Posterior cingulate gyrus (tissue), 11 donors: ENCODE data around the gene FAM83F.
"Not testable (repeated sequence)": the region's sequence is repeated elsewhere in the genome, so short reads cannot be mapped to it uniquely, and the experiment has no call there.

Experiments
- DNase-seq, 10 donors: peaks; one replicate each; pipeline versions ENCODE4 v3.0.0 to v3.0.0-alpha.2; 2020 to 2021; ENCODE audit warnings: mixed read lengths in 3 of 10
- intact Hi-C: fragments of 100-400 bp; cut with DNase I; formaldehyde crosslinking; loops from one replicate; pipeline ENCODE4 v1.15.1; 2023

FAM83F gene

GRCh38 chr22:39994566-39995392 is at the start of gene FAM83F:
FAM83F (plus strand) TSS chr22:39994954; CDS start chr22:39995043, 89 bp downstream.
- intact Hi-C loops = no loop called here
- DNase-seq = peak in 2 of 10 donors; percentile 74 to 84

DNA sequence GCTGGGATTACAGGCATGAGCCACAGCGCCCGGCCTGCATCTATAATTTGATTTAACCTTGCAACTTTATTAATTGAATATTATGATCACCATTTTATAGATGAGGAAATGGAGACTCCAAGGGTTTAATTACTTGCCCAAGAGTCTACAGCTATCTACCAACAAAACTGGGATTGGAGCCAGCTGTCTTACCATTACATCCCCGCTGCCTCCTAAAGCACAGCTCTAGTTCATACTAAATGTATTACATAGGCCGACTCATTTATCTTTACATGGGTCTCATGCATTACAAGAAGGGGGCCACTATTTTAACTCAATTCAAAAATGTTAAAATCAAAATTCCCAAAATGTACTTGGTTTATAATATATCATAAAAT is 48.6 kb upstream of the FAM83F start:
- intact Hi-C loops = no loop called here
- DNase-seq = no peak

DNA sequence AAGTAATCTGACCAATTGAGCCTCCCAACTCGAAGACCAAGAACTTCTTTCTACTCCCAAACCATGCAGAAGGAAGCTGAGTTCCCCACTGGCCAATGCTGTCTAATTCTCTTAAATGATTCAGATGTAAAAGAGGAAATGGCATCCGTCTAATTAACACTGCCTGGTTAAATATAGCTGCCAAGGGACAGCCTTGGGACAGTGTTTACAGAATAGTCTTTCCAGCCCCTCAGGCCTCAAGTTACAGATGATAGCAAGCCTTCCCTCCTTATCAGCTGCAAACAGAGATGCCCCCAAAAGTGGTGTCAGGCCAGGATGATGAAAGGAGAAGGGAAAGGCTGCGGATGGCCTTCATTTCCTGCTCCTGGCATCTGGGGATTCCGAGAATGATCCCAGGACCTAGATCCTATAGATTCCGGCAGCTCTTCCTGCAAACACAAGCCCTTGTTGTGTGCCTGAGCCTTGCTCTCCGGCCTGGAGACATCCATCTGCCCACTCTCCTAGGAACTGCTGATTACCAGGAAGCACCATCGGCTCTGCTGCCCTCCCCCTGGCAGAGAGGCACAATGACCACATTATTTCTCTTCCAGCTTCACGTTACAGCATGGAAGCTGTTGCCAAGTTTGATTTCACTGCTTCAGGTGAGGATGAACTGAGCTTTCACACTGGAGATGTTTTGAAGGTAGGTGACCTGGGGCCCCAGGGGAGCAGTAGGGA is 48.1 kb upstream of the FAM83F start:
- peak in 1 of 10 donors; percentile 83 for DNase-seq
- intact Hi-C loops = no loop called here

DNA sequence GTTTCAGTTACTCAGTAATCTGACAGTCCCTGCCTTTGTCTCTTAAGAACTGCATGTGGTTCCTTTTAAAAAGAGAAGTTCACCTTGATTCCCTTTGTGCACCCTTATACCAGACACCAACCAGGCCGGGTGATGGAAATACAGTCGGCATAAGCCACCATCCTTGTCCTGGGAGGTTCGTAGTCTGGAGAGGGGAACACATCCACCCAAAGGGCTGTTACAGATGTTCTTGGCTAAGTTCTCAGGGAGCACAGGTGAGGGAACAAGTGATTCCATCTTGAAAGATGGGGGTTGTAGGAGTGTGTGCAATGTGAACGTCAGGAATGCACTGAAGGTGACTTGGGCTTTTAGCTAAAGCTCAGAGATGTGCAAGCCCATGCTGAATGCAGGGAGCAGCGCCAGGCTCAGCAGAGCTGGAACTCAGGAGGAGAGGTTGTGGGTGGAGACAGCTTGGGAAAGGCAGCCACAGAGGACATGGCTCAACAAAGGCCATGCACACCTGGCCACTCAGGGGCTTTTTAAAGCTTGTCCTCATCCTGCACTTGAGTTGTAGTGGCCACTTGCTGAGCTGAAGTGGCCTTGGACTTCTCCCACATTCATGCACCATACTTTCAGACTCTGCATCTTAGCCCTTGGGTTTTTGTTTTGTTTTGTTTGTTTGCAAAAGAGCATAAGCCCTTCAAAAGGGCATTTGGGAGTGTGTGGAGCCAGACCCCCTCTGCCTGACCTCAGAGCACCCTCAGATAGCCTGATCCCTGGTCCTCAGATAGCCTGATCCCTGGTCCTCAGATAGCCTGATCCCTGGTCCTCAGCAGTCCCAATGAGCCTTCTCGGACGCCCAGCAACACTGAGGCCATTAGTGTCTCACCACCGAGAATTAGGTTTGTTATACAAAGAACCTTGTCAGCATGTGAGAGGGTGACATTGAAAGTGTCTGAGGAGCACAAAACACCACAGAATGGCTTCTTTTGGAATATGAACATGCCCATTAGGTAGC is 47.2 kb upstream of the FAM83F start:
- DNase-seq = peak in 1 of 10 donors; percentile 71

DNA sequence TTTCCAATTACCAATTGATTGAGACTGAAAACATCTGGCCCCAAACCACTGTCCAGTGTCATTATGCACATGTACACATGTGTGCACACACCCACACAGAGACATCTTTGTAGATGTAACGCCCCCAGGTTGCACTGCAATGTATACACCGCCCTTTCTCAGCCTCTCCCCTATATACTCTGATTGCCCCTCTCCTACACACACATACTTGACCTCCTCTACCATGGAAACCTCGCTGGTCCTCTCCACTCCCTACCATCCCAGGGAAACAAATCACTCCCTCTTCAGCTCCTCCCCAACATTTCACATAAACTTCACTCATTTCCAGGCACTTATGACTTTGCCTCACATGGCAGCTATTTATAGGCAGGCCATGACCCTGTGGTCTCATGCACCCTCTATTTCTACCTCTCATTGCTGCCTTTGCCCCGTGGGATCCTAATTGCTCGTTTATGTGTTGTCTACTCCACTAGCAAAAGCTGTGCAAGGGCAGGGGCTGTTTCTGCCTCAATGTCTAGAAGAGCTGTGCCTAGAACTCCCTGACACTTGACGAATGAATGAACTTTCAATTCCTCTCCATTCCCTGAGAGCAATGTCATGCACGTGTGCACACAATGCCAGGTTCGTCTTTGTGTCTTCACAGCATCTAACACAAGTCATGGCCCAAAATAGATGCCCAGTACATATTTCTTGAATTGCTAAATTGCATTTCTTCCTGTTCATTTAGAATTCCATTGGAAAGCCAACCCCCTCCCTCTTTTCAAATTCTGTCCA is 44.6 kb upstream of the FAM83F start:
- DNase-seq = no peak
- intact Hi-C loops = no loop called here

More for the DNA sequence above, 47.2 kb upstream of the FAM83F start:
- intact Hi-C loops = no loop called here

GRCh38 chr22:39951603-39952293 is 43.0 kb upstream of the FAM83F start:
- intact Hi-C loops, DNase-seq: not testable (repeated sequence)

GRCh38 chr22:39952347-39952746 is 42.4 kb upstream of the FAM83F start:
- no peak for DNase-seq

DNA sequence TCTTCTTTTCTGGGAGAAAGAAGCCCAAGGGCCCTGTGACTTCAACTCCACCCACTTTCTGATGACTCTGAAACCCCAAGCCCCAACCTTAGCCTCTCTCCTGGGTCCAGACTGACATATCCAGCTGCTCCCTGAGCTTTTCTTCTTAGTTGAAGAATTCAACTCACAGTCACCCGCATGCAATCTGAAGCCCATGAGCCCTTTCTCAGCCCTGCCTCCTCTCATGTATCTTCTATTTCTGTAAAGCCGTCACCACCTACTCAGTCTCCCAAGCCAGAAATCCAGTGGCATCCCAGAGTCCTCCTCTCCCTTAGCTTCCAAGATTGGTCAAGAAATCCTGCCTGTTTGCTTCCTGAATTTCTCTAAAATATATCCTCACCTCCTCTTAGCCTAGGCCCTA is 41.7 kb upstream of the FAM83F start:
- intact Hi-C loops = no loop called here

More at GRCh38 chr22:39952347-39952746, 42.4 kb upstream of the FAM83F start:
- intact Hi-C loops = no loop called here

GRCh38 chr22:39954584-39955055 is 40.1 kb upstream of the FAM83F start:
- intact Hi-C loops = no loop called here
- no peak for DNase-seq

More for the DNA sequence above, 41.7 kb upstream of the FAM83F start:
- DNase-seq = peak in 1 of 10 donors; percentile 20

DNA sequence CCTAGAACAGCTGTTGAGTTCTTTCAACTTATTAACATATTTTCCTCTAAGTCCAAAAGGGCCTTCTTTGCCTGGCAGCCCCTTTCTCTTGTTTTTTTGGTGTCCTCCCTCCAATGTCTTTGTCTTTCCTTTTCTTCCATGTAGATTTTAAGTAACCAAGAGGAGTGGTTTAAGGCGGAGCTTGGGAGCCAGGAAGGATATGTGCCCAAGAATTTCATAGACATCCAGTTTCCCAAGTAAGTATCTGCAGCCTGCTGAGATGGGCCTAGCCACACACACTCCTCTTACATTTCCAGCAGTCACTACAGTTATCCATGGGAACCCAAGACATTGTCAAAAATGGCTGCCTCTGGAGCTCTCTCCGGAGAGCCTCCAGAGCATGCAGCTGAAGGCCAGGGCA is 39.1 kb upstream of the FAM83F start:
- intact Hi-C loops = no loop called here
- DNase-seq = no peak

- intact Hi-C loops = no loop called here
- no peak for DNase-seq
These were observed 37.7 kb upstream of the FAM83F start for GRCh38 chr22:39956932-39957664.

DNA sequence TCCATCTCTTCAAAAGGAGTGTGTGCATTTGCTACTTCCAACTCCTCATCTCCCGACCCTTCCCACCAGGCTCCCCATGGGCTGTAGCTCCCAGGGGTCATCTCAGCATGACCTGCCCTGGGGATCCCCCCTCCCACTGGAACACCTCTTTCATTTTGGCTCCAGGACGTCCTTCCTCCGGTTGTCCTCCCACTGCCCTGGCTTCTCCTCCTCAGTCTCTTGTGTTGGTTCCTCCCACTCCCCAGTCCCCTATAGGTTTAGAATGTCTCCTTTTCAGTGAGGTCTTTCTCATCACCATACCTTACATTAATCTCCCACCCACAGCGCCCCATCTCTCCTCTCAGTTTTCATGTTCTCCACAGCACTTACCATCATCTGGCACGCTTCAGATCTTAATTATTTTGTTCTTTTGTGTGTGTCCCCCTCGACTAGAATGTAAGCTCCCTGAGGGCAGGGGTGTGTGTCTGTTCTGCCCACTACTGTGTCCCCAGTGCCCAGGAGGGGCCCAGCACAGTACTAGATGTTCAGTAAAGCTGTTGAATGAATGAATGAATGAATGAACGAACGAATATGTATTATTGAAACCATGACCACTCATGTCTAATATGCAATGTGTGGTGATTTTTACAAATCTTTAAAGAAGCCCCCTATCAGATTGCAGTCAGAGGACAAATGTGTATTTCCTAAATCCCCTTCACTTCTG is 36.6 kb upstream of the FAM83F start:
- DNase-seq = no peak
- intact Hi-C loops = no loop called here

DNA sequence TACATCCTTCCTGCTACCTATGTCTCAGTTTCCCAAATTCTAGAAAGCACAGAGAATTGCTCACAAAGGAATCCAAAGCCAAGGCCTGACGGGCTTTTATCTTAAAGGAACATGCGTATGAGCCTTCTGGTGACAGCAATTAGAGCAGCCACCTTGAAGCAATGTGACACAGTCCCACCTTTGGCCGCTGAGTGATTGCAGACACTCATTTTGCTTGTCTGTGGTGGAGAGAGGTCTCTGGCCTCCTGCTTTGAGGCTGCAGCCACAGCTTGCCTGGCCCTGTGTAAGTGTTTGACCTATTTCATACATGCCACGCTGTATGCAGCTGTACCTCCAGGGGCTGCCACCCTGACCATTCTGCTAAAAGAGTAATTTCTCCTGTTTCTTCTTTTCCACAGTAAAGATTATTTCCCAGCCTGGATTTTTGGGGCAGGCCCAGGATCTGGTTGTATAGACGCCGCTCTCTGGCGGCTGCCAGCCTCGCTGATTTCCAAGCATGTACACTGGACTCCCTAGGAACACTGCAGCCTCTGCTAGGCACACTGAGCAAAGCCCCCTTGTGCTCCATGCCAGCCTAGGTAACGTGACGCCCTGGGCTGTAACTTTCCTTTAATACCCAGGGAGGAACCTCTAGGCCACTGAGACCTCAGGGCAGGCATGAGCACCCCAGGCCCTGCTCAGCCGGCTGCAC is 35.7 kb upstream of the FAM83F start:
- no peak for DNase-seq

DNA sequence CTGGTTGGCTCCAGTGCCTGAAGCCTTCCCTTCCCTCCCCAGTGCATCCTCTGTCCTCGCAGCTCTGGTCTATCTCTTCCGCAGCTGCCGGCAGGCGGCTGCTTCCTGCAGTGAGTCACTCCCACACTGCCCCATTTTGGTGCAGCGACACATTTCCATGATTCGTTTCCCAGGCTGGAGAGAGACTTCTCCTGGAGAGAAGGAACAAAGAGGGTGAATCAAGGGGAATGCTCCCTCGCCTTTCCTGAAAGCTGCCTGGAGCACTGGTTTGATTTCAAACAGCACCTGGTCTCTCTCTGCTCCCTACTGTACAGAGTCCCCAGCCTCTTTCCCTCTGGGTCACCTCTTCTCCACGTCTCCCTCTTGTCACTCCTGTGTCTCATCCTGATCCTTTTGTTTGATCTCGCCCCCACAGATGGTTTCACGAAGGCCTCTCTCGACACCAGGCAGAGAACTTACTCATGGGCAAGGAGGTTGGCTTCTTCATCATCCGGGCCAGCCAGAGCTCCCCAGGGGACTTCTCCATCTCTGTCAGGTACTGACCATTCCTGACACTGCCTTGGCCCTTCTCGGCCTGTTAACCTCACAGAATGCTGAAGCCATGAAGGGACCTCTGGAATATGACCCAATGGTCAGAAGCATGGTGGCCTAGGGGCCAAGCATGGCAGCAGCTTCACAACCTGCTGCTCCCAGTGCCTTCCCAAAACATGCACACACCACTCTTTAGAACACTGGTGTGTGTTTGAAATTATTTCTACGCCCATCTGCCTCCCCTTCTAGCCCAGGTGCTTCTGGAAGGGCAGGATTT is 34.9 kb upstream of the FAM83F start, which contains the start of gene TMA7B:
TSS of gene TMA7B (plus strand) at position 758 of the 808 bp plus-strand sequence. CDS start 3,978 bp downstream, outside the sequence.
- peak in 7 of 10 donors; percentile 34 to 94 (median 68) for DNase-seq
- intact Hi-C loops = no loop called here

More for the DNA sequence above, 35.7 kb upstream of the FAM83F start:
- intact Hi-C loops = no loop called here

- intact Hi-C loops = no loop called here
- peak in 1 of 10 donors; percentile 43 for DNase-seq
These were observed 33.7 kb upstream of the FAM83F start for GRCh38 chr22:39960791-39961746.
